ENCODE measurements around the gene INSYN2B.

- TF ChIP-seq, protein P1, sequence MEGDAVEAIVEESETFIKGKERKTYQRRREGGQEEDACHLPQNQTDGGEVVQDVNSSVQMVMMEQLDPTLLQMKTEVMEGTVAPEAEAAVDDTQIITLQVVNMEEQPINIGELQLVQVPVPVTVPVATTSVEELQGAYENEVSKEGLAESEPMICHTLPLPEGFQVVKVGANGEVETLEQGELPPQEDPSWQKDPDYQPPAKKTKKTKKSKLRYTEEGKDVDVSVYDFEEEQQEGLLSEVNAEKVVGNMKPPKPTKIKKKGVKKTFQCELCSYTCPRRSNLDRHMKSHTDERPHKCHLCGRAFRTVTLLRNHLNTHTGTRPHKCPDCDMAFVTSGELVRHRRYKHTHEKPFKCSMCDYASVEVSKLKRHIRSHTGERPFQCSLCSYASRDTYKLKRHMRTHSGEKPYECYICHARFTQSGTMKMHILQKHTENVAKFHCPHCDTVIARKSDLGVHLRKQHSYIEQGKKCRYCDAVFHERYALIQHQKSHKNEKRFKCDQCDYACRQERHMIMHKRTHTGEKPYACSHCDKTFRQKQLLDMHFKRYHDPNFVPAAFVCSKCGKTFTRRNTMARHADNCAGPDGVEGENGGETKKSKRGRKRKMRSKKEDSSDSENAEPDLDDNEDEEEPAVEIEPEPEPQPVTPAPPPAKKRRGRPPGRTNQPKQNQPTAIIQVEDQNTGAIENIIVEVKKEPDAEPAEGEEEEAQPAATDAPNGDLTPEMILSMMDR (IDR thresholded peaks at IDR 0.05): no peak
- no peak for TF ChIP-seq POLR2A (IDR thresholded peaks at IDR 0.05)
These were observed 58.3 kb downstream of the INSYN2B start for GRCh38 chr5:169921949-169922348.

All from adrenal gland (tissue), 5 donors.